ENCODE measurements around the gene MARCHF10.

Gene MARCHF10

GRCh38 chr17:62763891-62764600 is 44.1 kb downstream of the MARCHF10 start:
- FAIRE-seq (no peak), DNase-seq (ENCODE audit: insufficient read length, low spot score) (no peak)

GRCh38 chr17:62761884-62762283 is 46.2 kb downstream of the MARCHF10 start:
- no peak for FAIRE-seq
- TF ChIP-seq PAX5 (IDR thresholded peaks at IDR 0.05; ENCODE audit: insufficient read depth, low read length, severe bottlenecking) (no peak), TAF1 (IDR thresholded peaks at IDR 0.05; ENCODE audit: low read depth, low read length) (no peak), SPI1 (IDR thresholded peaks at IDR 0.05; ENCODE audit: low read depth, low read length) (no peak), POLR2AphosphoS5 (IDR thresholded peaks at IDR 0.05; ENCODE audit: low read depth, low read length) (no peak), POU2F2 (IDR thresholded peaks at IDR 0.05; ENCODE audit: low read depth, low read length) (no peak), POLR2A (IDR thresholded peaks at IDR 0.05; ENCODE audit: low read depth, low read length) (no peak)
- DNase-seq (ENCODE audit: insufficient read length, low spot score) = no peak

More at GRCh38 chr17:62763891-62764600, 44.1 kb downstream of the MARCHF10 start:
- no peak for TF ChIP-seq POLR2A (IDR thresholded peaks at IDR 0.05; ENCODE audit: low read depth, low read length)
- no peak for TF ChIP-seq PAX5 (IDR thresholded peaks at IDR 0.05; ENCODE audit: insufficient read depth, low read length, severe bottlenecking)
- no peak for TF ChIP-seq TAF1 (IDR thresholded peaks at IDR 0.05; ENCODE audit: low read depth, low read length)
- TF ChIP-seq POU2F2 (IDR thresholded peaks at IDR 0.05; ENCODE audit: low read depth, low read length) = no peak
- TF ChIP-seq POLR2AphosphoS5 (IDR thresholded peaks at IDR 0.05; ENCODE audit: low read depth, low read length) = no peak
- no peak for TF ChIP-seq SPI1 (IDR thresholded peaks at IDR 0.05; ENCODE audit: low read depth, low read length)

GRCh38 chr17:62760945-62761267 is 47.2 kb downstream of the MARCHF10 start:
- no peak for FAIRE-seq
- TF ChIP-seq POLR2AphosphoS5 (IDR thresholded peaks at IDR 0.05; ENCODE audit: low read depth, low read length) = no peak
- TF ChIP-seq POU2F2 (IDR thresholded peaks at IDR 0.05; ENCODE audit: low read depth, low read length) = no peak
- no peak for TF ChIP-seq PAX5 (IDR thresholded peaks at IDR 0.05; ENCODE audit: insufficient read depth, low read length, severe bottlenecking)
- no peak for TF ChIP-seq TAF1 (IDR thresholded peaks at IDR 0.05; ENCODE audit: low read depth, low read length)
- no peak for TF ChIP-seq POLR2A (IDR thresholded peaks at IDR 0.05; ENCODE audit: low read depth, low read length)
- no peak for TF ChIP-seq SPI1 (IDR thresholded peaks at IDR 0.05; ENCODE audit: low read depth, low read length)
- DNase-seq (ENCODE audit: insufficient read length, low spot score) = no peak

GRCh38 chr17:62760059-62760944 is 47.8 kb downstream of the MARCHF10 start:
- FAIRE-seq (no peak), DNase-seq (ENCODE audit: insufficient read length, low spot score) (no peak)
- no peak for TF ChIP-seq POLR2AphosphoS5 (IDR thresholded peaks at IDR 0.05; ENCODE audit: low read depth, low read length)
- no peak for TF ChIP-seq POU2F2 (IDR thresholded peaks at IDR 0.05; ENCODE audit: low read depth, low read length)
- TF ChIP-seq POLR2A (IDR thresholded peaks at IDR 0.05; ENCODE audit: low read depth, low read length) = no peak
- no peak for TF ChIP-seq TAF1 (IDR thresholded peaks at IDR 0.05; ENCODE audit: low read depth, low read length)
- no peak for TF ChIP-seq PAX5 (IDR thresholded peaks at IDR 0.05; ENCODE audit: insufficient read depth, low read length, severe bottlenecking)
- TF ChIP-seq SPI1 (IDR thresholded peaks at IDR 0.05; ENCODE audit: low read depth, low read length) = no peak

- DNase-seq (ENCODE audit: insufficient read length, low spot score) (no peak), FAIRE-seq (no peak)
Measured at GRCh38 chr17:62757500-62757951, 50.6 kb downstream of the MARCHF10 start.

GRCh38 chr17:62756198-62756597 is 51.9 kb downstream of the MARCHF10 start:
- DNase-seq (ENCODE audit: insufficient read length, low spot score) = no peak
- TF ChIP-seq POLR2AphosphoS5 (IDR thresholded peaks at IDR 0.05; ENCODE audit: low read depth, low read length) (no peak), PAX5 (IDR thresholded peaks at IDR 0.05; ENCODE audit: insufficient read depth, low read length, severe bottlenecking) (no peak), POU2F2 (IDR thresholded peaks at IDR 0.05; ENCODE audit: low read depth, low read length) (no peak), SPI1 (IDR thresholded peaks at IDR 0.05; ENCODE audit: low read depth, low read length) (no peak), TAF1 (IDR thresholded peaks at IDR 0.05; ENCODE audit: low read depth, low read length) (no peak), POLR2A (IDR thresholded peaks at IDR 0.05; ENCODE audit: low read depth, low read length) (no peak)
- FAIRE-seq = no peak

More at GRCh38 chr17:62757500-62757951, 50.6 kb downstream of the MARCHF10 start:
- no peak for TF ChIP-seq POLR2A (IDR thresholded peaks at IDR 0.05; ENCODE audit: low read depth, low read length)
- TF ChIP-seq TAF1 (IDR thresholded peaks at IDR 0.05; ENCODE audit: low read depth, low read length) = no peak

GRCh38 chr17:62755141-62755851 is 52.8 kb downstream of the MARCHF10 start:
- DNase-seq (ENCODE audit: insufficient read length, low spot score) (no peak), FAIRE-seq (no peak)
- no peak for TF ChIP-seq POU2F2 (IDR thresholded peaks at IDR 0.05; ENCODE audit: low read depth, low read length)
- no peak for TF ChIP-seq POLR2A (IDR thresholded peaks at IDR 0.05; ENCODE audit: low read depth, low read length)

- FAIRE-seq = no peak
- no peak for DNase-seq (ENCODE audit: insufficient read length, low spot score)
- no peak for TF ChIP-seq TAF1 (IDR thresholded peaks at IDR 0.05; ENCODE audit: low read depth, low read length)
- TF ChIP-seq SPI1 (IDR thresholded peaks at IDR 0.05; ENCODE audit: low read depth, low read length) = no peak
- TF ChIP-seq PAX5 (IDR thresholded peaks at IDR 0.05; ENCODE audit: insufficient read depth, low read length, severe bottlenecking) = no peak
- no peak for TF ChIP-seq POLR2AphosphoS5 (IDR thresholded peaks at IDR 0.05; ENCODE audit: low read depth, low read length)
- TF ChIP-seq POU2F2 (IDR thresholded peaks at IDR 0.05; ENCODE audit: low read depth, low read length) = no peak
- TF ChIP-seq POLR2A (IDR thresholded peaks at IDR 0.05; ENCODE audit: low read depth, low read length) = no peak
Measured at GRCh38 chr17:62754631-62755030, 53.5 kb downstream of the MARCHF10 start.

- FAIRE-seq (no peak), DNase-seq (ENCODE audit: insufficient read length, low spot score) (no peak)
Measured at GRCh38 chr17:62753562-62753961, 54.6 kb downstream of the MARCHF10 start.

More at GRCh38 chr17:62753562-62753961, 54.6 kb downstream of the MARCHF10 start:
- no peak for TF ChIP-seq SPI1 (IDR thresholded peaks at IDR 0.05; ENCODE audit: low read depth, low read length)
- no peak for TF ChIP-seq PAX5 (IDR thresholded peaks at IDR 0.05; ENCODE audit: insufficient read depth, low read length, severe bottlenecking)
- TF ChIP-seq POU2F2 (IDR thresholded peaks at IDR 0.05; ENCODE audit: low read depth, low read length) = no peak
- TF ChIP-seq TAF1 (IDR thresholded peaks at IDR 0.05; ENCODE audit: low read depth, low read length) = no peak
- no peak for TF ChIP-seq POLR2AphosphoS5 (IDR thresholded peaks at IDR 0.05; ENCODE audit: low read depth, low read length)
- TF ChIP-seq POLR2A (IDR thresholded peaks at IDR 0.05; ENCODE audit: low read depth, low read length) = no peak

Measured in GM12891 (cell line).